CD4-positive, alpha-beta T cell treated with Interleukin-12 subunit alpha and Interleukin-12 subunit beta, for 1 hour (primary cell): ENCODE measurements around the gene ABCC1.

Experiments
- DNase-seq: peaks from one replicate; pipeline ENCODE4 v3.0.0-alpha.2; 2020

The ABCC1 gene

GRCh38 chr16:16059160-16059559 lies 109.7 kb downstream of the ABCC1 start:
- no peak for DNase-seq

GRCh38 chr16:16059895-16060590 lies 110.6 kb downstream of the ABCC1 start:
- DNase-seq: no peak

- peak; percentile 11 for DNase-seq
Measured at GRCh38 chr16:16062023-16062937, 112.9 kb downstream of the ABCC1 start.

- DNase-seq: no peak
Measured at GRCh38 chr16:16063683-16064082, 114.3 kb downstream of the ABCC1 start.

- DNase-seq: no peak
Measured at GRCh38 chr16:16064874-16065384, 115.5 kb downstream of the ABCC1 start.

GRCh38 chr16:16067127-16067526 lies 117.7 kb downstream of the ABCC1 start:
- DNase-seq: no peak

- DNase-seq: no peak
Measured at GRCh38 chr16:16071631-16072244, 122.3 kb downstream of the ABCC1 start.

- DNase-seq: no peak
Measured at GRCh38 chr16:16073001-16073545, 123.7 kb downstream of the ABCC1 start.

GRCh38 chr16:16073891-16074881 lies 124.8 kb downstream of the ABCC1 start:
- DNase-seq: no peak

- peak; percentile 9 for DNase-seq
Measured at GRCh38 chr16:16075488-16076422, 126.3 kb downstream of the ABCC1 start.

- no peak for DNase-seq
Measured at GRCh38 chr16:16076423-16076813, 127.0 kb downstream of the ABCC1 start.

GRCh38 chr16:16080465-16081065 lies 131.1 kb downstream of the ABCC1 start:
- no peak for DNase-seq

- DNase-seq: no peak
Measured at GRCh38 chr16:16081141-16081540, 131.7 kb downstream of the ABCC1 start.

GRCh38 chr16:16082255-16082654 lies 132.8 kb downstream of the ABCC1 start:
- DNase-seq: no peak

GRCh38 chr16:16083421-16084156 lies 134.2 kb downstream of the ABCC1 start:
- DNase-seq: no peak

GRCh38 chr16:16084874-16085273 lies 135.5 kb downstream of the ABCC1 start:
- DNase-seq: no peak

- no peak for DNase-seq
Measured at GRCh38 chr16:16086653-16087446, 137.4 kb downstream of the ABCC1 start.

- DNase-seq: no peak
Measured at GRCh38 chr16:16090238-16090637, 140.8 kb downstream of the ABCC1 start.
